Measurements from ENCODE around the gene NCOR1.
"Not testable (repeated sequence)": the region's sequence is repeated elsewhere in the genome, so short reads cannot be mapped to it uniquely, and the experiment has no call there.

NCOR1 gene

GRCh38 chr17:16215273-16215964, at the start of gene NCOR1:
Gene NCOR1 (minus strand): TSS chr17:16215534. CDS start chr17:16194569, 20,965 bp downstream.
- peak; percentile 88 for DNase-seq (ENCODE audit: low spot score)

- no peak for DNase-seq (ENCODE audit: low spot score)
These were observed 46.9 kb upstream of the NCOR1 start for GRCh38 chr17:16262201-16262600.

GRCh38 chr17:16261049-16261448, 45.7 kb upstream of the NCOR1 start:
- DNase-seq (ENCODE audit: low spot score) = no peak

GRCh38 chr17:16259926-16260325, 44.6 kb upstream of the NCOR1 start:
- DNase-seq (ENCODE audit: low spot score) = no peak

- DNase-seq (ENCODE audit: low spot score) = no peak
These were observed 43.6 kb upstream of the NCOR1 start for GRCh38 chr17:16258901-16259300.

GRCh38 chr17:16255481-16255921, 40.2 kb upstream of the NCOR1 start:
- DNase-seq (ENCODE audit: low spot score) = no peak

GRCh38 chr17:16254773-16255400, 39.6 kb upstream of the NCOR1 start:
- DNase-seq (ENCODE audit: low spot score) = no peak

GRCh38 chr17:16251556-16251955, 36.2 kb upstream of the NCOR1 start:
- DNase-seq (ENCODE audit: low spot score) = no peak

GRCh38 chr17:16251043-16251442, 35.7 kb upstream of the NCOR1 start:
- no peak for DNase-seq (ENCODE audit: low spot score)

- no peak for DNase-seq (ENCODE audit: low spot score)
These were observed 35.3 kb upstream of the NCOR1 start for GRCh38 chr17:16250635-16251034.

GRCh38 chr17:16247586-16247984, 32.3 kb upstream of the NCOR1 start:
- DNase-seq (ENCODE audit: low spot score) = no peak

GRCh38 chr17:16243801-16244567, 28.6 kb upstream of the NCOR1 start:
- DNase-seq (ENCODE audit: low spot score) = no peak

GRCh38 chr17:16243385-16243784, 28.1 kb upstream of the NCOR1 start:
- DNase-seq (ENCODE audit: low spot score) = no peak

- DNase-seq (ENCODE audit: low spot score) = no peak
These were observed 26.6 kb upstream of the NCOR1 start for GRCh38 chr17:16241906-16242399.

- no peak for DNase-seq (ENCODE audit: low spot score)
These were observed 24.6 kb upstream of the NCOR1 start for GRCh38 chr17:16239931-16240330.

- DNase-seq (ENCODE audit: low spot score) = no peak
These were observed 17.1 kb upstream of the NCOR1 start for GRCh38 chr17:16232391-16232790.

GRCh38 chr17:16229912-16230561, 14.7 kb upstream of the NCOR1 start:
- DNase-seq (ENCODE audit: low spot score) = not testable (repeated sequence)

GRCh38 chr17:16222406-16222805, 7.1 kb upstream of the NCOR1 start:
- DNase-seq (ENCODE audit: low spot score) = no peak

- peak; percentile 94 for DNase-seq (ENCODE audit: low spot score)
These were observed 1.8 kb upstream of the NCOR1 start, which contains the start of gene PIGL for GRCh38 chr17:16217002-16217635. Gene PIGL (plus strand): TSS chr17:16217210. CDS start chr17:16217227, 17 bp downstream.

GRCh38 chr17:16216341-16217001, 1.1 kb upstream of the NCOR1 start:
- not testable (repeated sequence) for DNase-seq (ENCODE audit: low spot score)

- DNase-seq (ENCODE audit: low spot score) = no peak
These were observed 607 bp upstream of the NCOR1 start for GRCh38 chr17:16215965-16216316.
